ENCODE data around the gene COA6. TPM values are rescaled to one million over a fixed set of nuclear protein-coding genes. Genes with fewer than 3 reads are reported as not detected.

The COA6 gene
- total and polyA plus RNA-seq, 2 donors (not counting 3 experiments of a cell fraction or from before 2014, with no cell fraction given): 22.2 to 42.7 TPM

DNA sequence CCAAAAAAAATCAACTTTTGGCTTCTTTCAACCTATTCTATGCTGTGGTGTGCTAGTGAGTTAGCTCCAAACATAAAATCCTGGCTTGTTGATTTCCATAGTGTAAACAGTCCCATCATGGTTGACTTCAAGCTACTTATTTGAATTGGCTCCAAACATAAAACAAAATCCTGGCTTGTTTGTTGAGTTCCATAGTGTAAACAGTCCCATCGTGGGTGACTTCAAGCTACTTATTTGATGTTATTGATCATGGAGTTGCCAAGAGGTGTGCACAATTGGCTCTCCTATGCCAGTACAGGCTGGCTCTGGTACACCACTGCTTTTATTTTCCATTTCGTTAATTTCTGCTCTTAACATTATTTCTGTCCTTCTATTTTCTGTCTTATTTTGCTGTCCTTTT is 1.8 kb upstream of the COA6 start:
- no peak for FAIRE-seq
- no peak overlapping the region for H3K4me2 ChIP-seq (ENCODE audit: insufficient read depth, low read length)
- intact Hi-C loops (cut with micrococcal nuclease): no loop called here
- H3K27me3 ChIP-seq (ENCODE audit: control insufficient read depth in 2 of 2, insufficient read depth in 2 of 2, low read length in 2 of 2): no peaks in the 10 kb centered on the region
- dilution Hi-C loops (cut with MboI; ENCODE audit: extremely low pct_ligation_motif_present, low sequenced_read_pairs): no loop called here
- TF ChIP-seq GATA2 (IDR thresholded peaks at IDR 0.05; ENCODE audit: insufficient read depth, insufficient read length, low read depth, low read length) (no peak), POLR2A (IDR thresholded peaks at IDR 0.05; ENCODE audit: low read depth, low read length) (no peak), POLR2AphosphoS5 (IDR thresholded peaks at IDR 0.05; ENCODE audit: insufficient read depth, low read depth, low read length) (no peak), MYC (IDR thresholded peaks at IDR 0.05; ENCODE audit: low read depth, low read length) (no peak), JUN (IDR thresholded peaks at IDR 0.05; ENCODE audit: borderline replicate concordance, insufficient read depth, insufficient read length, low read depth) (no peak), EZH2 (IDR thresholded peaks at IDR 0.05; ENCODE audit: borderline replicate concordance, low read depth, low read length, severe bottlenecking) (no peak), FOS (IDR thresholded peaks at IDR 0.05; ENCODE audit: borderline replicate concordance, insufficient read depth, low read length) (no peak)
- TF ChIP-seq, protein P1, sequence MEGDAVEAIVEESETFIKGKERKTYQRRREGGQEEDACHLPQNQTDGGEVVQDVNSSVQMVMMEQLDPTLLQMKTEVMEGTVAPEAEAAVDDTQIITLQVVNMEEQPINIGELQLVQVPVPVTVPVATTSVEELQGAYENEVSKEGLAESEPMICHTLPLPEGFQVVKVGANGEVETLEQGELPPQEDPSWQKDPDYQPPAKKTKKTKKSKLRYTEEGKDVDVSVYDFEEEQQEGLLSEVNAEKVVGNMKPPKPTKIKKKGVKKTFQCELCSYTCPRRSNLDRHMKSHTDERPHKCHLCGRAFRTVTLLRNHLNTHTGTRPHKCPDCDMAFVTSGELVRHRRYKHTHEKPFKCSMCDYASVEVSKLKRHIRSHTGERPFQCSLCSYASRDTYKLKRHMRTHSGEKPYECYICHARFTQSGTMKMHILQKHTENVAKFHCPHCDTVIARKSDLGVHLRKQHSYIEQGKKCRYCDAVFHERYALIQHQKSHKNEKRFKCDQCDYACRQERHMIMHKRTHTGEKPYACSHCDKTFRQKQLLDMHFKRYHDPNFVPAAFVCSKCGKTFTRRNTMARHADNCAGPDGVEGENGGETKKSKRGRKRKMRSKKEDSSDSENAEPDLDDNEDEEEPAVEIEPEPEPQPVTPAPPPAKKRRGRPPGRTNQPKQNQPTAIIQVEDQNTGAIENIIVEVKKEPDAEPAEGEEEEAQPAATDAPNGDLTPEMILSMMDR (IDR thresholded peaks at IDR 0.05; ENCODE audit: extremely low read depth in 1 of 2, insufficient read depth in 1 of 2, low read depth in 1 of 2, low read length in 2 of 2): no peak
- ChIA-PET CTCF (no interaction called here), POLR2A (no interaction called here)
- no peak overlapping the region for H2AFZ ChIP-seq (ENCODE audit: low read depth, low read length)
- H3K9me1 ChIP-seq (replicated peaks; ENCODE audit: control insufficient read depth, extremely low read depth, insufficient read depth, low read length): no peaks in the 10 kb centered on the region
- peaks cover 3 to 6% of the 10 kb centered on the region in 2 experiments for H3K36me3 ChIP-seq (ENCODE audit: control insufficient read depth in 2 of 2, extremely low read depth in 1 of 2, insufficient read depth in 2 of 2, low read length in 2 of 2)
- no peak for DNase-seq (ENCODE audit: low read depth, low spot score)
- H3K9me3 ChIP-seq (replicated peaks; ENCODE audit: control insufficient read depth, insufficient read depth, low read length): no peaks in the 10 kb centered on the region
- H3K79me2 ChIP-seq (ENCODE audit: control insufficient read depth, insufficient read depth, low read length): peaks cover 12% of the 10 kb centered on the region
- H3K27ac ChIP-seq (ENCODE audit: insufficient read depth, low read depth, low read length): no peak overlapping the region
- H3K9ac ChIP-seq (replicated peaks; ENCODE audit: extremely low read depth, insufficient read depth, low read length): no peak overlapping the region
- H3K4me1 ChIP-seq (ENCODE audit: control insufficient read depth, extremely low read depth, insufficient read depth, low read length): peaks cover 16% of the 10 kb centered on the region
- BruUV-seq (replicated peaks): no TSS peak
- no peak overlapping the region for H3K4me3 ChIP-seq (replicated peaks in 1 of 3; ENCODE audit: insufficient read depth in 1 of 3, low read depth in 1 of 3, low read length in 3 of 3)
- H4K20me1 ChIP-seq (replicated peaks; ENCODE audit: control insufficient read depth, extremely low read depth, insufficient read depth, low read length): no peaks in the 10 kb centered on the region
